ELR (cell line): ENCODE results near the gene PAQR6.

Experiments used
- DNase-seq: peaks from one replicate; pipeline ENCODE4 v3.0.0-alpha.2; 2015; ENCODE audit warnings: low read depth

Gene PAQR6

DNA sequence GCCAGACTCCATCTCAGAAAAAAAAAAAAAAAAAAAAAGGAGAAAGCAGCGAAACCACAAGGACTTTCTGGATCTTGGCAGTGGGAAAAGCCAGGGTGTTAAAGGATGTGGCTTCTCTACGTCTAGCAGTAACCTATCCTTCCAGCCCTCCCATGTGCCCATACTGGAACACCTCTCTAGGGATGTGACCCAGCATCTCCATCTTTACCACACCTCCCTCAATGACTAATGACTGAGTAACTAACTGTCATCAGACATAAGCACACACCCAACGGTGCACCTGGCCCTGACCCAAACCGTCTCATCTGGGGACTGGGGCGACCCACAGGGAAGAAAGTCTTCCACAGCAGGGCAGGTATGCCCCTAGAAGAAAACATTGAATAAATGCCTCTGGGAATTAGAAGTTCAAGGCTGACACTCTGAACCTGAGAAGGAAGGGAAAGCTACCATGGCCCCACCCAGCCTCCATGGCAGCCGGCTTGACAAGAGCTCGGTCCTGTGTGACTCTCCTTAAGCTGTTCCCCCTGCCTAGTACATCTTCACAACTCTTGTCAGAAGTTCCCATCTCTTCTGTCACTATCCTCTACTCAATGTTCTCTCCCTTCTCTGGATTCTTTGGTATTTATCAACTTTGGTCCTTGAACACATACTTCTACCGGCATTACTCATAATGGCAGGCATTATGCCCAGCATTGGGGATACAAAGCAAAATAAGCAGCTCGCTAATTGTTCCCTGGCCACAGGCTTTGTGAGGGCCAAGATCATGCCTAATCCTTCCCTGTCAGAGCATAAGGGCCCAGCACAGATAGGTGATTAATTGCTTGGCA, 14.8 kb upstream of the PAQR6 start:
- DNase-seq, result peak; percentile 90

DNA sequence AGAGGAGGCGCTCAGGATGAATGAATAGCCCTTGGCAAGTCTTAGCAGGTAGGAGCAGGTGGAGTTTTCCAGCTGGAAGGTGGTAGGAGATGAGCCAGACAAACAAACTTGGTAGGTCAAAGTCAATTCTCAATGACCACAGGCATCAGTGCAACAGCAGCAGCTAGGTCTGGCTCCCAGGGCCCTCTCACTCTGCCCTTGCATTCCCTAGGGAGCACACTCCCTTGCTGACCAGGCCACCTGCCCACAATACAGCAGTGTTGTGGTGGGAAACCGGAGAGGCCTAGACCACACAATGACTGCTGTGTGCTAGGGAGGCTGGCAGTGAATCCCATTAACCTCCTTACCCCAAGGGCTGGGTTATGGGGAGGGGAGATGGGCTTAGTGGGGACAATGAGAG, 13.0 kb upstream of the PAQR6 start:
- no peak for DNase-seq

DNA sequence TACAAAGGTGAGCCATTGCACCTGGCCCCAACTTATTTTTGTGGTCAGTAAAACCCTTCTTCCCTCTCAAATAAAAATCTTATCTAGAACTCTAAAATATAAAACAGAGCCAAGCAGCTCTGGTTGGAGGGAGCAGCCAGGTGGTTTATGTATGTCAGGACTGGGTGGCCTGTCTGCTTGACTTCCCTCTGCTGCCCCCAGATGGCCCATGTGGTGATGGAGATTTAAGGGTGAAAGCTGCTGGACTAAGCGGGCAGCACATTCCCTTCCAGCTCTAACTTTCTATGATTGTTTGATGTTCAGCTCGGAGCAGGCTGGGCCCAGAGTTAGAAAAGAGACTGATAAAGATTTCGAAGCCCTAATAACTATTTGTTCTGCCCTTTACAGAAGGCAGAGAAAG, 11.9 kb upstream of the PAQR6 start:
- peak; percentile 38 for DNase-seq

DNA sequence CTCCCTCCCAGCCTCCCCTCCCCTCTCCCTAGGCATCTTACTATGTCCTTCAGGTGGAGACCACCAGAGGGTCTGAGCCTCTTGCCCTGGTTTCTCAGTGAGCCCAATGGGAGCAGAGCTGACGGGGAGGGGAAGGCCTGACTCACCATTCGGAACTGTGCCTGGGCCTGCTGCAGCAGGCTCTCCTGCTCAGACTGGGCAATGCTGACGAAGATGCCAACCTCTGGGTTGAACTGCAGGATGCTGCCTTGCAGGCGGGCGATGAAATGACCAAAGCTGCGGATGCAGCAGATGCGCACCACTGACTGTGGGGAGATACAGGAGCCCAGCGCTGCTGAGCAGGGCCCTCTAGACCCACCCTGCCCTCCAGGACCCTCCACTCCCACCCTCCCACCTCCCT, 11.0 kb upstream of the PAQR6 start:
- DNase-seq, result no peak

DNA sequence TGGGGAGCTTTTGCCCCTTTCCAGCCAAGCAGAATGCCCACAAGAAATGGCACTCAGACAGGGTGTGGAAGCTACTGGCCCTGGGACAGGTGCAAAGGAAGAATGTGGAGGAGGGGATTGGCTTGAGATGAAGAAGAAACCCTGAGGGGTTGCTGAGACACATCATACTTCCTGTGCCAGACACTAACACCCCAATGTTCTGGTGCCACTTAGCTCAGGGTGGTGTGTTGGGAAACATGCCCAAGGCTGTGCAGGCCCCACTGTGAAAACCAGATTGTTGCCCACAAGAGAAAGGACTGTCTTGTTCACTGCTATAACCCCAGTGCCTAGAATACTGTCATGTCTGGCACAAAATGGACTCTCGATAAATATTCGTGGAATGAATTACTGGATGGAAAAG, 9.9 kb upstream of the PAQR6 start:
- DNase-seq, result no peak

DNA sequence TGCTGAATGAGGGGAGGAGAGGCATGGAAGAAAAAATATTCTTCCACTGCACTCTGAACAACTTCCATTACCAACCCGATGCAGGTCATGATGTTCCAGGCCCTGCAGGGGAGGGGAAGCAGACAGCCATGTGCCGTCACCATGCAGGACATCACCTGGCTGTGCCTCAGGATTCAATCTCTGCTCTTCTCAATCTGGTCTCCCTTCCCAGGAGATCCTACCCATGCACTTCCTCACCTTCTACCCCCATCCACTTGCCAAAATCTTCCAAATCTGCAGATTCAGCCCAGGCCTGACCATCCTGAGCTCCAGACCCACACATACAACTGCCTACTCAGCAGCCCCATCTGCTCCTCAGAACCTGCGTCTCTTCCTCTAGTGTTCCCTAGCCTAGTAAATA, 5.8 kb upstream of the PAQR6 start:
- no peak for DNase-seq

DNA sequence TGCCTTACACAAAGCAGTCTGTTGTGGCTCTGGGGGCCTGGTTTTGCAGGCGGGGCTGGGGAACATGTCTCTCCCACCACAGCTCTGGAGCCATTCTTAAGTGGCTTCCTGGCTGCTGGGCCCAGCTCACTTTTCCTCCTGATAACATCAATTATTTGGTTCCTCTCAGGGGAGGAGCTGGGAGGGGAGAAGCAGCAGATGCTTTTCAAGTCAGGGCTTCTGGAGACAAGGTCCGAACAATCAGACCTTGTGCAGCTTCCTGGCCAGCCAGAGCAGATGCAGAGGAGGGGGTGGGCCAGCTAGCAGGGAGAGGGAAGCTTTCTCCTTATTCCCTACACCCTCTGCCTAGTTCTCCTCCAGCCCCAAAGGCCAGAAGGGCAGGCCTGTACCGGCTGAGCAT, 3.7 kb upstream of the PAQR6 start:
- DNase-seq, result no peak

DNA sequence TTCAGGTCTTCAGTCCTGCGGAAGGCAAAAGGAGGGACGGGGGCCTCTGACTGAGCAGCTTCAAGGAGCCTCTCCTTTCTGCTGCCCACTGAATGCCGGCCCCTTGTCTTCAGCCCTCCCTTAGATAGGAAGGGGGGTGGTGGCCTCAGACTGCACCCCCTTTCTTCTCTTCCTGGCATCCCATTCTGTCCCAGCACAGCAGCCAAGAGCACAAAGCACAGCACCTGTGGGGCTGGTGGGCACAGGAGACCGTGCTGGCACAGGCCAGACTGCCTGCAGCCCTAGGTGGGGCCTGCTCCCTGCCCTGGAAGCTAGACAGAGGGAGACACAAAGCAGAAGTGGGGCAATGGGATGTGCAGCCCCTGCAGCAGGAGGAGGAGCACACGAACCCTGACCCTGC, 1.7 kb upstream of the PAQR6 start:
- DNase-seq, result no peak

DNA sequence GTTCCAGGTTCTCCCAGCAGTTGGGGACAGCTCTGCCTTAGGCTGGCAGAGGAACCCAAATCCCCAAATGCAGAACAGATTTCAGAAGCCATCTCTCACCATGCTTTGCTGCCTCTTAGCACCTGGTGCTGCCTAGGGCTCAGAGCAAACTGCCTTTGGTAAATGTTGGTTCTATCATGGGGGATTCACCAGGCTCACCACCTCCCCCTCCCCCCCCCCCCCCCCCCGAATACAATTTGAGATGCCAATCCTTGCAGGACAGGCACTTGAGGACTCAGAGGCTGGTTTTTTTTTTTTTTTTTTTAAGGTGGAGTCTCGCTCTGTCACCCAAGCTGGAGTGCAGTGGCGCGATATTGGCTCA, 447 bp upstream of the PAQR6 start:
- no peak for DNase-seq

DNA sequence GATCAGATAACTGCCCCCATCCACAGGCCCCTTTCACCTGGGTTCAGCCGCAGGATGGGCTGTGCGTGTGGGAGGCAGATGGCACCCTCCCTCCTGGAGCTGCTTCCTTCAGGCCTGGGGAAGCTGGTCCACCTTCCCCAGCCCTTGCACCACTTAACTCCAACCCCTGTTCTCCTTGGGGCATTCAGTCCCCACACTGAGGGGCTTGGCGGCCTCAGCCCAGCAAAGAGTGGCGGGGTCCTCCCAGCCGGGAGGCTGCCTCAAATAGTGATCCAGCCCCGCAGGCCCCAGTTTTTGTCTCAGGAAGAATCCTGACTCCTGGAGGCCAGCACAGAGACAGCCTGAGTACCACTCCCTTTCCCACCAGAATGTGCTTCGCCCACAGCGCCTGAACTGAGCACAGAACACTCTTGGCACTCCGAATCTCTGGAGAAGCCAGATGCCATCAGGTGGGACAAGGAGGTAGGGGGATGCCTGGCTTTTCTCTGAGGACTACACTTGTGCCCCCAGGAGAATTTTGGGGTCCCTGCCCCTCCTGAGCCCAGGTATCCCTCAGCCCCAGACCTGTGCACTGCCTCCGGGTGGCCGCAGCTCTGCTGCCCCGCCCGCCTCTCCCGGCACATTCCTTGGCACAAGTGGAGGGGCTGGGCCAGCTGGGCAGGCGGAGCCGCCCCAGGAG, 936 bp downstream of the PAQR6 start:
- DNase-seq, result peak; percentile 26

DNA sequence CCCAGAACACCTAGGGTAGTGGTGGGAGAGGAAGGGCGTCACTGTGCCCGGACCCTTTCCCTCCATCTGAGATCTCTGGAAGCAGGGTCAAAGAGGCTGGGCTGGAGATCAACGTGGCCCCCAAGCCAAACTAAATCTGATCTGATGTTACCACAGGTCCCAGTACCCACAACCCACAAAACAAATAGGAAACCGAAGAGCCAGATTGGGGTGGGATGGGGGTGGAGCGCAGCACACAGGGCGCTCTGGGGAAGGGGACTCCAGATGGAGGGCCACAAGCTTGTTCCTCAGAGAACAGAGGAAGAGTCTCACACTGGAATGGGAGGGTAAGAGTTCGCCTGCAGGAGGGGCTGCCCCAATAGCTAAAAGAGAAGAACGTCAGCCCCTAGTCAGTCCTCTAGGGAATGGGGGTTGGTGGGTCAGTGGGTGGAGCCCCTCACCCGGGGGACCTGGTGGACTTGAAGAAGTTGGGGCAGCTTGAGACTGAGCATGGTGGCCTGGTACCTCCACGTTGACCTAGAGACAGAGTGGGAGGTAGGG, 1.5 kb downstream of the PAQR6 start:
- no peak for DNase-seq

DNA sequence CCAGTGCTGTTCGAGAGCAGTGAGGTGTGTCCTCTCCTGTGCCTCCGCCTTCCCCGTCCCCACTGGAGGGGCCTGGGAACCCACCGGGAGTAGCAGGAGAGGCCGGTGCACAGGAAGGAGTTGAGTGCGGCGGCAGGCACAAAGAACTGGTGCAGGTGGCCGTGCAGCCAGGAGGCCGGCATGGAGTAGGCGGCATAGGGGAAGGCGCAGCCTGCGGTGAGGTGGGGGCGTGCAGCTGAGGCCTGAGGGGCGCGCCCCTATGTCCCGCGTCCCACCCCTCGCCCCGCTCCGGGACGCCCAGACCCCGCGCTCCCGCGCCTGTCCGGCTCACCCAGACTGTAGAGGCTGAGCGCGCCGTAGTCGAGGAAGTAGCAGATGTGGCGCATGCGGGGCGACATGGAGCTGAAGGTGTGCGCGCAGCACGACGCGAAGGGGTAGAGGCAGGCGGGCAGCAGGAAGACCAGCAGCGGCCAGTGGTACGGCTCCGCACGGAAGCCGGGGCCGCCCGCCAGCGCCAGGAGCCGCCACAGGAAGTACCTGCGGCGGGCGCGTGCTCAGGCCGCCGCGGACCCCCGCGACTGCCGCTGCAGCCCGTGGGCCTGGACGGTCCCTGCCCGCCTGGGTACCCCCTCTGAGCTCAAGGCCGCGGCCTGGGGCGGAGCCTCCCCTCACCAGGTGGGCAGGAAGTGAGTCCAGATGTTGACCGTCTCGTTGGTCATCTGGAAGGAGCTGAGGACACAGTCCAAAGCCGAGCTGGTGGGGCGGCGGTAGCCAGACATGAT, 2.2 kb downstream of the PAQR6 start:
- peak; percentile 33 for DNase-seq

DNA sequence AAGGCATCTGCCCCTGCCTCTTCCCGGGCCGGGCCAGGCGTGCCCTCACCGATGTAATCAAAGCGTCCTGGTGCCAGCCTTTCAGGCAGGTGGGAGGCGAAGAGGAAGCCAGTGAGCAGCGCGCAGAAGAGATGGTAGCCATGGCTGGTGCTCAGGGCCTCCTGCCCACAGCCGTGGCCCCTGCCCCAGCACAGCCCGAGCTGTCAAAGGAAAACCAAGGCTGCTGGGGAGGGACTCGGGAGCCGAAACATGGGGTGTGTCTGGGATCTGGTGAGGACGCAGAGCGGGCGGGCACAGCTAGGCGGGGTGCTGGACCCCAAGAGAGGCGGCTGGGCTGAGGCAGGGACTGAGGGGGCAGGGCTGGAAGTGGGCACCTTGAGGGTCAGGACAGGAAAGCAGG, 3.1 kb downstream of the PAQR6 start:
- no peak for DNase-seq

DNA sequence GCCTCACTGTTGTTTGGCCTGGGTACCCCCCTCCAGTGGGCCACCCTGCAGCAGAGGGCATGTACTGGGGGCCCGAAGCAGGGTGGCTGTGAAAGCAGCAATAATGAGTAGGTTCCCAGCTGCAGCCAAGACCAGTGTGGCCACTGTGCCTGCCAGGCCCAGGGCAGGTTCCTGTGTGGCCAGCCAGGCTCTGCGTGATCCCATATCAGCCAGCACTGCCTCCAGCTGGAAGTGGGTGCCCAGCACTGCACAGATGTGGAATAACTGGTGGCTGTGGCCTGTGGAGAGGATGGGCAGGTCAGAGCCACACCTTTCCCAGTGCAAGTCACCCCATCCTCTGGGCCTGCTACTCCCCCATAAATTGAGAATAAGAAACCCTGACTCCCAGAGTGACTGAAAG, 3.7 kb downstream of the PAQR6 start:
- no peak for DNase-seq

DNA sequence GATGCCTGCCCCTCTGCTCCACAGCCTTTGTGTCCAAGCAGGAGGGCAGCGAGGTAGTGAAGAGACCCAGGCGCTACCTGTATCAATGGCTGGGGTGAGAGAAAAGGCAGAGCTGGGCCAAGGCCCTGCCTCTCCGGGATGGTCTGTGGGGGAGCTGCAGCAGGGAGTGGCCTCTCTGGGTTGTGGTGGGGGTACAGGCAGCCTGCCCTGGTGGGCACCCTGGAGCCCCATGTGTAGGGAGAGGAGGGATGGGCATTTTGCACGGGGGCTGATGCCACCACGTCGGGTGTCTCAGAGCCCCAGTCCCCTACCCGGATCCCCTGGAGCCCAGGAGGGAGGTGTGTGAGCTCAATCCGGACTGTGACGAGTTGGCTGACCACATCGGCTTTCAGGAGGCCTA, 5.1 kb downstream of the PAQR6 start:
- DNase-seq, result no peak

DNA sequence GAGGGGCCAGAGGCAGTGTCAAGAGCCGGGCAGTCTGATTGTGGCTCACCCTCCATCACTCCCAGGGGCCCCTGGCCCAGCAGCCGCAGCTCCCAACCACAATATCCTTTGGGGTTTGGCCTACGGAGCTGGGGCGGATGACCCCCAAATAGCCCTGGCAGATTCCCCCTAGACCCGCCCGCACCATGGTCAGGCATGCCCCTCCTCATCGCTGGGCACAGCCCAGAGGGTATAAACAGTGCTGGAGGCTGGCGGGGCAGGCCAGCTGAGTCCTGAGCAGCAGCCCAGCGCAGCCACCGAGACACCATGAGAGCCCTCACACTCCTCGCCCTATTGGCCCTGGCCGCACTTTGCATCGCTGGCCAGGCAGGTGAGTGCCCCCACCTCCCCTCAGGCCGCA, 5.9 kb downstream of the PAQR6 start, which contains the start of gene BGLAP:
TSS of gene BGLAP (plus strand) at position 259 of the 400 bp plus-strand sequence. CDS start at position 307, 48 bp downstream.
- DNase-seq, result no peak

DNA sequence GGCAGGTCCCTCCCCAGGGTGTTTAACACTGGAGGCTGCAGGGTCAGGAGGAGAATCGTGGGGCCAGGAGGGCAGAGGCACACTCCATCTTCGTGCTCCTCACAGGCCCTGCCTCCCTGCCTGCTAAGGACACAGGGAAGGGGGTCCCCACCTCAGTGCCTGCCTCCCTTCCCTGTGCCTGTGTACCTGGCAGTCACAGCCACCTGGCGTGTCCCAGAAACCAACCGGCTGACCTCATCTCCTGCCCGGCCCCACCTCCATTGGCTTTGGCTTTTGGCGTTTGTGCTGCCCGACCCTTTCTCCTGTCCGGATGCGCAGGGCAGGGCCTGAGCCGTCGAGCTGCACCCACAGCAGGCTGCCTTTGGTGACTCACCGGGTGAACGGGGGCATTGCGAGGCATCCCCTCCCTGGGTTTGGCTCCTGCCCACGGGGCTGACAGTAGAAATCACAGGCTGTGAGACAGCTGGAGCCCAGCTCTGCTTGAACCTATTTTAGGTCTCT, 6.5 kb downstream of the PAQR6 start:
- peak; percentile 72 for DNase-seq

DNA sequence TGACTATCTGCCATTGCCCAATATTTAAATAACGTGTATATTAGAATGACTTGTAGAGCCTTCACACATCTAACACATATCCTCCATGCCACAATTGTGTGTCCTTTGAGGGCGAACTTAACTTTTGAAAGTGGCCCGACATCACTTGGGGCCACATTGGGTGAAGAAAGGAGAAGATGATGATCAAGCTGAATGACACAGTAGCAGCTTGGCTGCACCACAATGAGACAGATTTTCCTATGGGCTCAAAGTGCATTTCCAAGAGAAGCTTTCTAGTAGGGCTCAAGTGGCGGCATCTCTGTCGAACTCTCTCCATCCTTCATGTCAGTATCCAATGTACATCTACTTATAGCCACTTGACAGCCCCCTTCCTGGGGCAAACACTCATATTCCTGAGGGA, 9.6 kb downstream of the PAQR6 start:
- no peak for DNase-seq

DNA sequence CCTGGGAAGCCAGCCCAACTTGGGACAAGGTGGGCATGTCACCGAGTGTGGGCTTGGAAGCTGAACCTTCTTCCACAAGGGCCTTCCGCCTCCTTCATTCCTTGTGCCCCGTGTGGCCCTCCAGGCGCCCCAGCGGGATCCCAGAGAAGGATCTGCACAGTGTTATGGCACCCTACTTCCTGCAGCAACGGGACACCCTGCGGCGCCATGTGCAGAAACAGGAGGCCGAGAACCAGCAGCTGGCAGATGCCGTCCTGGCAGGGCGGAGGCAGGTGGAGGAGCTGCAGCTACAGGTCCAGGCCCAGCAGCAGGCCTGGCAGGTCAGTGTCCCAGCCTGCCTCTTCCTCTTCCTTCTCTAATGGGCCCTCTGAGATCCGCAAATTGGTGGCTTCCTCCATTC, 11.7 kb downstream of the PAQR6 start:
- no peak for DNase-seq

DNA sequence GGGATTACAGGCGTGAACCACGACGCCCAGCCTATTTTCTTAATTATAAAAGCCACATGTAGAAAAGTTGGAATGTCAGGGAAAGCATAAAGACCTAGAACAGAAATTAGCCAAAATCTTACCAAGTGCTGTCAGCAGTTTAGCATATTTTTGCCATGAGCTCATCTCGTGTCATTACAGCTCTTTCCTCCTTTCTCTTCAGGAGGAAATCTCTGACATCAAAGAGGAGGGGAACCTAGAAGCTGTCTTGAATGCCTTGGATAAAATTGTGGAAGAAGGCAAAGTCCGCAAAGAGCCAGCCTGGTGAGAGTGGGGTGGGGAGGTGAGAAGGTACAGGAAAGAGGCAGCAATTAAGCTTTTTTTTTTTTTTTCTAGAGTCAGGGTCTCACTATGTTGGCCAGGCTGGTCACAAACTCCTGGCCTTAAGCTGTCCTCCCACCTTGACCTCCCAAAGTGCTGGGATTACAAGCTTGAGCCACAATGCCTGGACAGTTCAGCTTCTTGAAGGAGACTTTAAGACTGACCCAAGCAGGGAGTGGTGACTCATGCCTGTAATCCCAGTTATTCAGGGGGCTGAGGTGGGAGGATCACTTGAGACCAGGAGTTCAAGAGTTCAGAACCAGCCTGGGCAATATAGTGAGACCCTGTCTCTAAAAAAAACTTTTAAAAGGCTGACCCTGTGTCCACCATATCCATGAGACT, 14.3 kb downstream of the PAQR6 start:
- DNase-seq, result peak; percentile 85

DNA sequence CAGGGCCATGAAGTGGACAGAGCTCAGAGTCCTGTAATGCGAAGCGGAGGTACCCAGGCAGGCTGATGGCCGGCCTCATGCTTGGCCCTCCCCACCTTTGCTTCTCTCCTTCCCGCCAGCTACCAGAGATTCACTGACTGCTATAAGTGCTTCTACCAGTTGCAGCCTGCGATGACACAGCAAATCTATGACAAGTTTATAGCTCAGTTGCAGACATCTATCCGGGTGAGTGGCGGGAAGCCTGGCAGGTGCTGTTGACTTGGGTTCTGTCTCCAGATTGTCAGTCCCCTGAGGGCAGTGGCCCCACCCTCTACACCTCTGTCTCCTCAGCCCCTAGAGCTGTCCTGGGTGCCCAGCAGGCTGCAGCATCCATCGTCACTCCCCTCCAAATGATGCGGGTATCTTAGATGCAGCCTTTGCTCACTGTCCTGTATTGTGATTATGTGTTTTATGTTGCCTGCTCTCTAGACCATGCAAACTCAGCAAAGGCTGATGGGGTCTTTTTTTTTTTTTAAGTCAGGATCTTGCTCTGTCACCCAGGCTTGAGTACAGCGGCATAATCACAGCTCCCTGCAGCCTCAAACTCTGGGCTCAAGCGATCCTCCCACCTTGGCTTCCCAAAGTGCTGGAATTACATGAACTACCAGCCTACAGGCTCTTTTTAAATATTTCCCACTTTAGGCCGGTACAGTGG, 15.5 kb downstream of the PAQR6 start:
- DNase-seq, result no peak
